IMR-90 (cell line): ENCODE results near the gene TMEM50B. TPM values are rescaled to one million over a fixed set of nuclear protein-coding genes. Genes with fewer than 3 reads are reported as not detected.

Experiments used
- ATAC-seq: fragments of 200-7000 bp; cut with Tn5 transposase; 2 replicates; pipeline ENCODE4 v1.9.1; 2020; ENCODE audit warnings: low read depth, mild to moderate bottlenecking, moderate library complexity
- BruUV-seq: library from RNA; stranded (reverse); fragments of 400-500 nt; replicated peaks from 2 replicates; lab custom pipeline; 2021; lab: Mats Ljungman, UMichigan
- CTCF ChIA-PET: fragments of 300-600 bp; formaldehyde crosslinking; extraction: SDS; loops from one replicate; lab custom pipeline; 2021; ENCODE audit warnings: antibody characterized with exemption; lab: Yijun Ruan, JAX
- POLR2A ChIA-PET: fragments of 300-600 bp; sonication (Branson Sonifier 250); formaldehyde crosslinking; loops from one replicate; lab custom pipeline; 2022; ENCODE audit warnings: antibody characterized with exemption; ENCODE audit not compliant: unreplicated experiment; lab: Charles Lee
- DNase-seq: peaks from one replicate; pipeline ENCODE4 v3.0.0; 2013
- H2AFZ ChIP-seq: replicated peaks from 2 replicates; pipeline ENCODE3; 2013; ENCODE audit warnings: low read length, mild to moderate bottlenecking; ENCODE audit not compliant: poor library complexity
- H2AK5ac ChIP-seq: 2 replicates; pipeline ENCODE4 v1.6.1; 2013; ENCODE audit warnings: low read depth, low read length, inconsistent platforms
- H2AK9ac ChIP-seq: replicated peaks from 2 replicates; pipeline ENCODE3; 2013; ENCODE audit warnings: mild to moderate bottlenecking, low read depth, low read length, moderate library complexity; ENCODE audit not compliant: poor library complexity
- H2BK120ac ChIP-seq: 2 replicates; pipeline ENCODE4 v1.6.1; 2013; ENCODE audit warnings: low read depth, low read length, inconsistent platforms
- H2BK15ac ChIP-seq: 3 replicates; pipeline ENCODE4 v1.6.1; 2013; ENCODE audit warnings: low read depth, low read length, inconsistent platforms
- H2BK20ac ChIP-seq: 2 replicates; pipeline ENCODE4 v1.6.1; 2013; ENCODE audit warnings: low read depth, mild to moderate bottlenecking, inconsistent platforms, low read length, moderate library complexity
- H2BK5ac ChIP-seq: 2 replicates; pipeline ENCODE4 v1.6.1; 2013; ENCODE audit warnings: mild to moderate bottlenecking, low read depth, low read length, inconsistent platforms; ENCODE audit not compliant: poor library complexity, severe bottlenecking
- H3K14ac ChIP-seq: replicated peaks from 2 replicates; pipeline ENCODE4 v1.6.1; 2013; ENCODE audit warnings: low read depth, low read length, inconsistent platforms
- H3K18ac ChIP-seq: 2 replicates; pipeline ENCODE4 v1.6.1; 2013; ENCODE audit warnings: low read depth, low read length, control low read depth
- H3K23ac ChIP-seq: 2 replicates; pipeline ENCODE4 v1.6.1; 2013; ENCODE audit warnings: low read depth, low read length, inconsistent platforms
- H3K27ac ChIP-seq: 2 replicates; pipeline ENCODE4 v1.5.1; 2013; ENCODE audit warnings: mild to moderate bottlenecking, control low read depth, low read length; ENCODE audit not compliant: insufficient read depth
- H3K27me3 ChIP-seq: 2 replicates; pipeline ENCODE4 v1.6.1; 2013; ENCODE audit warnings: low read length; ENCODE audit not compliant: control insufficient read depth, insufficient read depth
- H3K36me3 ChIP-seq: 2 replicates; pipeline ENCODE4 v1.6.1; 2013; ENCODE audit warnings: low read length, mixed read lengths; ENCODE audit not compliant: control insufficient read depth, insufficient read depth
- H3K4ac ChIP-seq: 2 replicates; pipeline ENCODE4 v1.6.1; 2013; ENCODE audit warnings: low read depth, low read length, inconsistent platforms
- H3K4me1 ChIP-seq: 2 replicates; pipeline ENCODE4 v1.6.1; 2013; ENCODE audit warnings: low read length, mixed read lengths; ENCODE audit not compliant: control insufficient read depth, insufficient read depth
- H3K4me2 ChIP-seq: 2 replicates; pipeline ENCODE4 v1.6.1; 2013; ENCODE audit warnings: low read depth, mild to moderate bottlenecking, control low read depth, low read length, moderate library complexity
- H3K4me3 ChIP-seq: 2 replicates; pipeline ENCODE4 v1.5.1; 2013; ENCODE audit warnings: low read depth, mild to moderate bottlenecking, control low read depth, low read length, moderate library complexity; ENCODE audit not compliant: insufficient read depth
- H3K56ac ChIP-seq: 2 replicates; pipeline ENCODE4 v1.6.1; 2013; ENCODE audit warnings: low read length, inconsistent platforms; ENCODE audit not compliant: insufficient read depth; ENCODE audit errors: extremely low read depth
- H3K79me1 ChIP-seq, 2 experiments: 2 replicates each; pipeline ENCODE4 v1.6.1; 2013; ENCODE audit warnings: low read length in 2 of 2, inconsistent platforms in 1 of 2, low read depth in 1 of 2
- H3K9ac ChIP-seq: 2 replicates; pipeline ENCODE4 v1.6.1; 2013; ENCODE audit warnings: low read depth, low read length, control low read depth
- H3K9me1 ChIP-seq: 2 replicates; pipeline ENCODE4 v1.6.1; 2013; ENCODE audit warnings: low read length, inconsistent platforms; ENCODE audit not compliant: insufficient read depth
- H3K9me3 ChIP-seq: 2 replicates; pipeline ENCODE4 v1.6.1; 2013; ENCODE audit warnings: low read length; ENCODE audit not compliant: control insufficient read depth, insufficient read depth
- H4K20me1 ChIP-seq: 2 replicates; pipeline ENCODE4 v1.6.1; 2013; ENCODE audit warnings: low read length, inconsistent platforms; ENCODE audit not compliant: insufficient read depth
- H4K5ac ChIP-seq: 2 replicates; pipeline ENCODE4 v1.6.1; 2013; ENCODE audit warnings: mild to moderate bottlenecking, low read depth, low read length, control low read depth
- H4K8ac ChIP-seq, 2 experiments: 2 replicates each; pipeline ENCODE4 v1.6.1; 2013; ENCODE audit warnings: low read depth in 2 of 2, low read length in 2 of 2, control low read depth in 1 of 2, inconsistent platforms in 1 of 2
- H4K91ac ChIP-seq: 2 replicates; pipeline ENCODE4 v1.6.1; 2013; ENCODE audit warnings: low read depth, low read length, inconsistent platforms; ENCODE audit not compliant: insufficient read depth
- BHLHE40 ChIP-seq: fragments of 150-350 bp; IDR thresholded peaks from 2 replicates; pipeline ENCODE4 v1.6.1; 2016; ENCODE audit warnings: mild to moderate bottlenecking, low read depth, low read length
- CEBPB ChIP-seq: IDR thresholded peaks from 2 replicates; pipeline ENCODE4 v1.6.1; 2012; ENCODE audit warnings: low read depth, low read length, improper control_type of control experiment
- CHD1 ChIP-seq: IDR thresholded peaks from 2 replicates; pipeline ENCODE4 v1.6.1; 2012; ENCODE audit warnings: low read depth, low read length, improper control_type of control experiment
- CTCF ChIP-seq: conservative IDR thresholded peaks from 2 replicates; pipeline ENCODE4 v1.5.1; 2012; ENCODE audit warnings: mild to moderate bottlenecking, low read depth, low read length, improper control_type of control experiment
- ELK1 ChIP-seq: fragments of 150-350 bp; IDR thresholded peaks from 2 replicates; pipeline ENCODE4 v1.6.1; 2016; ENCODE audit warnings: low read depth, mild to moderate bottlenecking, low read length, moderate library complexity, borderline replicate concordance
- FOS ChIP-seq: fragments of 150-350 bp; IDR thresholded peaks from 2 replicates; pipeline ENCODE4 v1.6.1; 2016; ENCODE audit warnings: low read depth, low read length
- MAFK ChIP-seq: IDR thresholded peaks from 2 replicates; pipeline ENCODE4 v1.6.1; 2012; ENCODE audit warnings: low read depth, low read length, improper control_type of control experiment
- MAZ ChIP-seq: IDR thresholded peaks from 2 replicates; pipeline ENCODE4 v1.6.1; 2012; ENCODE audit warnings: low read depth, mild to moderate bottlenecking, low read length, improper control_type of control experiment, moderate library complexity, borderline replicate concordance
- MXI1 ChIP-seq: IDR thresholded peaks from 2 replicates; pipeline ENCODE4 v1.6.1; 2012; ENCODE audit warnings: low read depth, mild to moderate bottlenecking, low read length, moderate library complexity, borderline replicate concordance
- NFE2L2 ChIP-seq: fragments of 150-350 bp; IDR thresholded peaks from 2 replicates; pipeline ENCODE4 v1.6.1; 2016; ENCODE audit warnings: low read depth, mild to moderate bottlenecking, low read length
- POLR2A ChIP-seq: IDR thresholded peaks from 2 replicates; pipeline ENCODE4 v1.6.1; 2012; ENCODE audit warnings: mild to moderate bottlenecking, low read depth, low read length
- RAD21 ChIP-seq: IDR thresholded peaks from 2 replicates; pipeline ENCODE4 v1.6.1; 2012; ENCODE audit warnings: low read length, improper control_type of control experiment
- RCOR1 ChIP-seq: IDR thresholded peaks from 2 replicates; pipeline ENCODE4 v1.6.1; 2012; ENCODE audit warnings: mild to moderate bottlenecking, low read length, improper control_type of control experiment; ENCODE audit not compliant: insufficient replicate concordance
- RFX5 ChIP-seq: IDR thresholded peaks from 2 replicates; pipeline ENCODE4 v1.8.0; 2012; ENCODE audit warnings: low read depth, mild to moderate bottlenecking, low read length, moderate library complexity
- USF2 ChIP-seq: fragments of 150-350 bp; IDR thresholded peaks from 2 replicates; pipeline ENCODE4 v1.6.1; 2017; ENCODE audit warnings: mild to moderate bottlenecking, antibody characterized with exemption, low read length, low read depth
- WGBS, 2 experiments: methylation state at CpG; one replicate each; pipeline versions ENCODE4 v1.1.5 to v1.1.7; 2013; ENCODE audit warnings: missing lambda C conversion rate in 2 of 2; ENCODE audit not compliant: insufficient read length in 1 of 2; ENCODE audit errors: extremely low coverage in 2 of 2; 5-methylcytosine and 5-hydroxymethylcytosine counted together
- dilution Hi-C: fragments of 300-500 bp; cut with HindIII; formaldehyde crosslinking; loops from one replicate; pipeline ENCODE4 v1.14.3; 2018; ENCODE audit warnings: low sequenced_read_pairs; ENCODE audit not compliant: unreplicated experiment
- in situ Hi-C: fragments of 300-500 bp; cut with MboI; formaldehyde crosslinking; loops from 3 replicates; pipeline ENCODE4 v1.14.3; 2019; ENCODE audit warnings: low sequenced_read_pairs, inconsistent platforms, mixed read lengths
- intact Hi-C: fragments of 100-400 bp; cut with micrococcal nuclease; formaldehyde crosslinking; loops from 2 replicates; pipeline ENCODE4 v1.10.0; 2022
- polyA plus RNA-seq, 3 experiments: library from polyadenylated mRNA; depleted of rRNA; stranded (reverse); fragments of >200 nt; gene quantifications; 2 replicates each; pipeline ENCODE4 v1.2.3, GENCODE V29; 2012; ENCODE audit warnings: low replicate concordance in 1 of 3
- total RNA-seq: library from RNA; depleted of rRNA; stranded (reverse); fragments of >200 nt; gene quantifications from 2 replicates; pipeline ENCODE4 v1.2.3, GENCODE V29; 2012

TMEM50B gene
- total and polyA plus RNA-seq, 2 of the 4 experiments (the other 2 are of a cell fraction) = 10.9 to 25.9 TPM

- no peak overlapping the region for H3K4me2 ChIP-seq
- ATAC-seq (no peak), DNase-seq (no peak)
- no peak overlapping the region for H2BK120ac ChIP-seq
- no peak overlapping the region for H2AK9ac ChIP-seq
- dilution Hi-C loops (no loop called here), in situ Hi-C loops (loop anchor here (25.0 kb wide), 1 partner anchor 600 kb away; no protein-coding TSS in a partner anchor), intact Hi-C loops (no loop called here)
- peaks cover 12% of the 10 kb centered on the region for H3K4me1 ChIP-seq
- no peak overlapping the region for H3K9ac ChIP-seq
- no peaks in the 10 kb centered on the region for H3K9me3 ChIP-seq
- H4K91ac ChIP-seq = no peak overlapping the region
- no peaks in the 10 kb centered on the region for H3K27me3 ChIP-seq
- H4K5ac ChIP-seq = no peak overlapping the region
- H4K20me1 ChIP-seq = peaks cover 10% of the 10 kb centered on the region
- H3K23ac ChIP-seq = no peak overlapping the region
- H2BK15ac ChIP-seq = no peak overlapping the region
- peaks cover 38% of the 10 kb centered on the region for H3K36me3 ChIP-seq
- H3K56ac ChIP-seq = no peak overlapping the region
- peaks cover 1% of the 10 kb centered on the region; the same call in 1 of the 2 replicates for H3K9me1 ChIP-seq
- H4K8ac ChIP-seq = no peak overlapping the region
- no CpG with 5 or more reads among the region's 6 CpGs for WGBS, 2 experiments
- no peak overlapping the region for H2BK20ac ChIP-seq
- H3K4ac ChIP-seq = no peak overlapping the region
- no peak overlapping the region for H2AK5ac ChIP-seq
- POLR2A ChIA-PET = interaction anchor here (0.6 kb wide), 2 partner anchors 8 to 240 kb away, joined by 3 to 4 read pairs; no protein-coding TSS in a partner anchor
- H3K4me3 ChIP-seq = no peak overlapping the region
- H3K27ac ChIP-seq = no peak overlapping the region
- H2AFZ ChIP-seq = no peak overlapping the region
- H3K14ac ChIP-seq = no peak overlapping the region
- H3K18ac ChIP-seq = no peak overlapping the region
- no TSS peak for BruUV-seq
- H2BK5ac ChIP-seq = no peak overlapping the region
- CTCF ChIA-PET = no interaction called here
- H3K79me1 ChIP-seq = peaks cover 17 to 24% of the 10 kb centered on the region in 2 experiments
- TF ChIP-seq CEBPB = no peak
- TF ChIP-seq MXI1 = no peak
- TF ChIP-seq FOS = no peak
- TF ChIP-seq RAD21 = no peak
- no peak for TF ChIP-seq CHD1
- TF ChIP-seq MAFK = no peak
- no peak for TF ChIP-seq RCOR1
- no peak for TF ChIP-seq BHLHE40
- TF ChIP-seq USF2 = no peak
- TF ChIP-seq NFE2L2 = no peak
- no peak for TF ChIP-seq RFX5
- TF ChIP-seq MAZ = no peak
- TF ChIP-seq CTCF = no peak
- no peak for TF ChIP-seq ELK1
- TF ChIP-seq POLR2A = no peak
Measured at GRCh38 chr21:33437140-33437539, 42.6 kb downstream of the TMEM50B start.
